ENCODE measurements around the gene NAIF1. TPM values are rescaled to one million over a fixed set of nuclear protein-coding genes. Genes with fewer than 3 reads are reported as not detected.

Gene NAIF1
- total and polyA plus RNA-seq, 2 donors (not counting 3 experiments of a cell fraction or from before 2014, with no cell fraction given): 8.2 to 10.1 TPM

- no peaks in the 10 kb centered on the region for H3K27me3 ChIP-seq (ENCODE audit: control insufficient read depth in 2 of 2, insufficient read depth in 2 of 2, low read length in 2 of 2)
- dilution Hi-C loops (cut with MboI; ENCODE audit: extremely low pct_ligation_motif_present, low sequenced_read_pairs) (no loop called here), intact Hi-C loops (cut with micrococcal nuclease) (no loop called here)
- CTCF ChIA-PET: interaction anchor here (0.5 to 2.5 kb wide), 4 partner anchors 8 to 44 kb away, joined by 3 to 16 read pairs (median 7); no protein-coding TSS in a partner anchor
- no peak for FAIRE-seq
- H3K9me1 ChIP-seq (replicated peaks; ENCODE audit: control insufficient read depth, extremely low read depth, insufficient read depth, low read length): no peaks in the 10 kb centered on the region
- H3K36me3 ChIP-seq (ENCODE audit: control insufficient read depth in 2 of 2, extremely low read depth in 1 of 2, insufficient read depth in 2 of 2, low read length in 2 of 2): no peaks in the 10 kb centered on the region
- H3K79me2 ChIP-seq (ENCODE audit: control insufficient read depth, insufficient read depth, low read length): peaks cover 61% of the 10 kb centered on the region
- no peak overlapping the region for H3K27ac ChIP-seq (ENCODE audit: insufficient read depth, low read depth, low read length)
- TF ChIP-seq MYC (IDR thresholded peaks at IDR 0.05; ENCODE audit: low read depth, low read length): no peak
- no peak for TF ChIP-seq EZH2 (IDR thresholded peaks at IDR 0.05; ENCODE audit: borderline replicate concordance, low read depth, low read length, severe bottlenecking)
- no peaks in the 10 kb centered on the region for H3K9me3 ChIP-seq (replicated peaks; ENCODE audit: control insufficient read depth, insufficient read depth, low read length)
- peaks cover 29% of the 10 kb centered on the region for H3K4me1 ChIP-seq (ENCODE audit: control insufficient read depth, extremely low read depth, insufficient read depth, low read length)
- H3K4me3 ChIP-seq (replicated peaks in 1 of 3; ENCODE audit: insufficient read depth in 1 of 3, low read depth in 1 of 3, low read length in 3 of 3): no peak overlapping the region
- H3K9ac ChIP-seq (replicated peaks; ENCODE audit: extremely low read depth, insufficient read depth, low read length): no peak overlapping the region
- BruUV-seq (replicated peaks): no TSS peak
- no peak overlapping the region for H3K4me2 ChIP-seq (ENCODE audit: insufficient read depth, low read length)
- no peak overlapping the region for H2AFZ ChIP-seq (ENCODE audit: low read depth, low read length)
- no peaks in the 10 kb centered on the region for H4K20me1 ChIP-seq (replicated peaks; ENCODE audit: control insufficient read depth, extremely low read depth, insufficient read depth, low read length)
- no peak for DNase-seq (ENCODE audit: low read depth, low spot score)
- POLR2A ChIA-PET: no interaction called here
Observed at GRCh38 chr9:128073253-128073886, 6.2 kb upstream of the NAIF1 start.

- peaks cover 20% of the 10 kb centered on the region for H3K4me1 ChIP-seq (ENCODE audit: control insufficient read depth, extremely low read depth, insufficient read depth, low read length)
- H3K27me3 ChIP-seq (ENCODE audit: control insufficient read depth in 2 of 2, insufficient read depth in 2 of 2, low read length in 2 of 2): no peaks in the 10 kb centered on the region
- intact Hi-C loops (cut with micrococcal nuclease): loop anchor here (1.0 kb wide), 1 partner anchor 12 kb away; no protein-coding TSS in a partner anchor
- no peak for TF ChIP-seq GATA2 (IDR thresholded peaks at IDR 0.05; ENCODE audit: insufficient read depth, insufficient read length, low read depth, low read length)
- TF ChIP-seq MYC (IDR thresholded peaks at IDR 0.05; ENCODE audit: low read depth, low read length): no peak
- TF ChIP-seq CTCF (IDR thresholded peaks at IDR 0.05; ENCODE audit: extremely low read depth in 1 of 2, insufficient read depth in 1 of 2, low read depth in 1 of 2, low read length in 2 of 2): no peak
- no peak for TF ChIP-seq FOS (IDR thresholded peaks at IDR 0.05; ENCODE audit: borderline replicate concordance, insufficient read depth, low read length)
- no peak for TF ChIP-seq POLR2AphosphoS5 (IDR thresholded peaks at IDR 0.05; ENCODE audit: insufficient read depth, low read depth, low read length)
- TF ChIP-seq EZH2 (IDR thresholded peaks at IDR 0.05; ENCODE audit: borderline replicate concordance, low read depth, low read length, severe bottlenecking): no peak
- no peak for TF ChIP-seq POLR2A (IDR thresholded peaks at IDR 0.05; ENCODE audit: low read depth, low read length)
- no peak for TF ChIP-seq JUN (IDR thresholded peaks at IDR 0.05; ENCODE audit: borderline replicate concordance, insufficient read depth, insufficient read length, low read depth)
- TF ChIP-seq MAX (IDR thresholded peaks at IDR 0.05; ENCODE audit: insufficient read depth, insufficient read length): no peak
- dilution Hi-C loops (cut with MboI; ENCODE audit: extremely low pct_ligation_motif_present, low sequenced_read_pairs): no loop called here
- no peaks in the 10 kb centered on the region for H3K9me3 ChIP-seq (replicated peaks; ENCODE audit: control insufficient read depth, insufficient read depth, low read length)
- peak overlapping the region; percentile 60 for H3K4me2 ChIP-seq (ENCODE audit: insufficient read depth, low read length)
- peak overlapping the region; percentile 45 for H3K9ac ChIP-seq (replicated peaks; ENCODE audit: extremely low read depth, insufficient read depth, low read length)
- FAIRE-seq (peak; percentile 60), DNase-seq (ENCODE audit: low read depth, low spot score) (peak; percentile 83)
- H2AFZ ChIP-seq (ENCODE audit: low read depth, low read length): peak overlapping the region; percentile 16
- ChIA-PET CTCF (interaction anchor here (0.5 to 2.5 kb wide), 8 partner anchors 9 to 129 kb away, joined by 3 to 16 read pairs (median 5); no protein-coding TSS in a partner anchor), POLR2A (interaction anchor here (0.6 to 1.1 kb wide), 4 partner anchors 11 to 133 kb away, joined by 3 to 8 read pairs (median 3); no protein-coding TSS in a partner anchor)
- H3K4me3 ChIP-seq (replicated peaks in 1 of 3; ENCODE audit: insufficient read depth in 1 of 3, low read depth in 1 of 3, low read length in 3 of 3): no peak overlapping the region
- H3K27ac ChIP-seq (ENCODE audit: insufficient read depth, low read depth, low read length): peak overlapping the region; percentile 27
- H3K9me1 ChIP-seq (replicated peaks; ENCODE audit: control insufficient read depth, extremely low read depth, insufficient read depth, low read length): no peaks in the 10 kb centered on the region
- no peaks in the 10 kb centered on the region for H4K20me1 ChIP-seq (replicated peaks; ENCODE audit: control insufficient read depth, extremely low read depth, insufficient read depth, low read length)
- no TSS peak for BruUV-seq (replicated peaks)
- peaks cover 56% of the 10 kb centered on the region for H3K79me2 ChIP-seq (ENCODE audit: control insufficient read depth, insufficient read depth, low read length)
- no peaks in the 10 kb centered on the region for H3K36me3 ChIP-seq (ENCODE audit: control insufficient read depth in 2 of 2, extremely low read depth in 1 of 2, insufficient read depth in 2 of 2, low read length in 2 of 2)
Observed at GRCh38 chr9:128072144-128073021, 5.3 kb upstream of the NAIF1 start.

Data from endothelial cell of umbilical vein (primary cell).